H1 (cell line): ENCODE measurements around the gene PHGDH.
"Not testable (repeated sequence)": the region's sequence is repeated elsewhere in the genome, so short reads cannot be mapped to it uniquely, and the experiment has no call there.

Experiments
- CBX8 ChIP-seq: fragments of 300-800, 300-1000 bp; sonication (generic); IDR thresholded peaks from 2 replicates; pipeline ENCODE4 v1.7.1; 2016; ENCODE audit warnings: low read depth, low read length, borderline replicate concordance
- CTCF ChIP-seq, 3 experiments: IDR thresholded peaks; 1 replicate in 2 of 3; 2 replicates in 1 of 3; pipeline versions ENCODE4 v1.5.1 to v1.6.1; 2011; ENCODE audit warnings: low read length in 3 of 3, mild to moderate bottlenecking in 3 of 3, inconsistent platforms in 2 of 3, low read depth in 1 of 3, moderate library complexity in 1 of 3; ENCODE audit not compliant: insufficient read depth in 1 of 3; ENCODE audit errors: control extremely low read depth in 1 of 3
- EGR1 ChIP-seq: IDR thresholded peaks from 2 replicates; pipeline ENCODE4 v1.6.1; 2011; ENCODE audit warnings: low read depth, low read length, borderline replicate concordance
- HDAC2 ChIP-seq, 2 experiments: fragments of 300-600 bp in 1 of 2; sonication (generic) in 1 of 2; IDR thresholded peaks; 2 replicates each; pipeline ENCODE4 v1.6.1; 2011 to 2012; ENCODE audit warnings: low read depth in 2 of 2, low read length in 2 of 2, mild to moderate bottlenecking in 2 of 2, moderate library complexity in 2 of 2, borderline replicate concordance in 1 of 2, inconsistent platforms in 1 of 2
- JUND ChIP-seq: IDR thresholded peaks from 2 replicates; pipeline ENCODE4 v1.6.1; 2011; ENCODE audit warnings: mild to moderate bottlenecking, improper control_type of control experiment, low read length
- KDM1A ChIP-seq: fragments of 200-600, 300-600 bp; sonication (generic); IDR thresholded peaks from 2 replicates; pipeline ENCODE4 v1.7.1; 2016; ENCODE audit warnings: mild to moderate bottlenecking, low read length, borderline replicate concordance
- NRF1 ChIP-seq: IDR thresholded peaks from 2 replicates; pipeline ENCODE4 v1.6.1; 2011; ENCODE audit warnings: mild to moderate bottlenecking, low read depth, low read length, improper control_type of control experiment
- POLR2AphosphoS5 ChIP-seq: IDR thresholded peaks from 2 replicates; pipeline ENCODE4 v1.6.1; 2011; ENCODE audit warnings: low read depth, low read length
- SIN3A ChIP-seq, 2 experiments: IDR thresholded peaks in 1 of 2; conservative IDR thresholded peaks in 1 of 2; 2 replicates each; pipeline ENCODE4 v1.6.1; 2011 to 2012; ENCODE audit warnings: low read length in 2 of 2, improper control_type of control experiment in 1 of 2, low read depth in 1 of 2, mild to moderate bottlenecking in 1 of 2
- SRF ChIP-seq: IDR thresholded peaks from 2 replicates; pipeline ENCODE4 v1.6.1; 2011; ENCODE audit warnings: mild to moderate bottlenecking, low read depth, low read length, moderate library complexity
- TAF1 ChIP-seq: IDR thresholded peaks from 2 replicates; pipeline ENCODE4 v1.6.1; 2011; ENCODE audit warnings: mild to moderate bottlenecking, low read depth, low read length

GRCh38 chr1:119706599-119706998 lies 5.1 kb upstream of the PHGDH start:
- not testable (repeated sequence) for TF ChIP-seq CTCF (IDR thresholded peaks at IDR 0.05; ENCODE audit: control extremely low read depth in 1 of 3, insufficient read depth in 1 of 3, low read depth in 1 of 3, low read length in 3 of 3); KDM1A; JUND; POLR2AphosphoS5; SIN3A (conservative IDR thresholded peaks at IDR 0.05 in 1 of 2, IDR thresholded peaks at IDR 0.05 in 1 of 2; ENCODE audit: low read depth in 1 of 2, low read length in 2 of 2); SRF; HDAC2 (IDR thresholded peaks at IDR 0.05; ENCODE audit: borderline replicate concordance in 1 of 2, low read depth in 2 of 2, low read length in 2 of 2); CBX8; EGR1; NRF1; TAF1
